Karpas-422 (cell line): ENCODE measurements around the gene CTNNBIP1. TPM values are rescaled to one million over a fixed set of nuclear protein-coding genes. Genes with fewer than 3 reads are reported as not detected.

Experiments used
- DNase-seq: peaks from one replicate; pipeline ENCODE4 v3.0.0-alpha.2; 2015
- H2AFZ ChIP-seq: fragments of 200-600 bp; sonication (generic); 2 replicates; pipeline ENCODE4 v1.6.1; 2014; ENCODE audit warnings: antibody characterized with exemption, low read length, mixed read lengths
- H3K27ac ChIP-seq: fragments of 200-600 bp; sonication (generic); 2 replicates; pipeline ENCODE4 v1.5.1; 2014; ENCODE audit warnings: mild to moderate bottlenecking, low read length, moderate library complexity
- H3K27me3 ChIP-seq: fragments of 200-600 bp; sonication (generic); 2 replicates; pipeline ENCODE4 v1.6.1; 2014; ENCODE audit warnings: low read length, mixed read lengths
- H3K36me3 ChIP-seq: fragments of 200-600 bp; sonication (generic); 2 replicates; pipeline ENCODE4 v1.6.1; 2014; ENCODE audit warnings: low read length, mixed read lengths; ENCODE audit not compliant: insufficient read depth
- H3K4me1 ChIP-seq: fragments of 200-600 bp; sonication (generic); 2 replicates; pipeline ENCODE4 v1.6.1; 2014; ENCODE audit warnings: mild to moderate bottlenecking, low read length, mixed read lengths
- H3K4me2 ChIP-seq: fragments of 200-600 bp; sonication (generic); 2 replicates; pipeline ENCODE4 v1.6.1; 2014; ENCODE audit warnings: low read length, low read depth, mild to moderate bottlenecking; ENCODE audit not compliant: poor library complexity, severe bottlenecking
- H3K4me3 ChIP-seq: fragments of 200-600 bp; sonication (generic); 2 replicates; pipeline ENCODE4 v1.5.1; 2014; ENCODE audit warnings: mild to moderate bottlenecking, antibody characterized with exemption, low read length, mixed read lengths
- H3K79me2 ChIP-seq: fragments of 200-600 bp; sonication (generic); 2 replicates; pipeline ENCODE4 v1.6.1; 2014; ENCODE audit warnings: mild to moderate bottlenecking, low read length, mixed read lengths
- H3K9ac ChIP-seq: fragments of 200-600 bp; sonication (generic); 2 replicates; pipeline ENCODE4 v1.6.0; 2014; ENCODE audit warnings: low read length
- H3K9me2 ChIP-seq: fragments of 200-600 bp; sonication (generic), shearing (Covaris generic); replicated peaks from 2 replicates; pipeline ENCODE4 v1.6.0; 2014; ENCODE audit warnings: mild to moderate bottlenecking, low read length, moderate library complexity; ENCODE audit not compliant: insufficient read depth
- H3K9me3 ChIP-seq: fragments of 300-700, 200-600 bp; sonication (generic); 2 replicates; pipeline ENCODE4 v1.6.1; 2014; ENCODE audit warnings: low read length, mixed read lengths
- H4K20me1 ChIP-seq: fragments of 200-600 bp; sonication (generic); 2 replicates; pipeline ENCODE4 v1.6.1; 2014; ENCODE audit warnings: mild to moderate bottlenecking, antibody characterized with exemption, low read length, low read depth; ENCODE audit not compliant: insufficient read depth
- total RNA-seq: library from RNA; depleted of rRNA; stranded (reverse); fragments of >200 nt; shearing (Covaris generic); gene quantifications from 2 replicates; pipeline ENCODE4 v1.2.3, GENCODE V29; 2014; ENCODE audit warnings: low replicate concordance

Gene CTNNBIP1
- total RNA-seq, 1 experiment from 2014 or later, result 4.2 TPM

- no peaks in the 10 kb centered on the region for H3K36me3 ChIP-seq
- no peak for DNase-seq
- peaks cover 4% of the 10 kb centered on the region for H3K4me1 ChIP-seq
- H3K4me3 ChIP-seq, result no peak overlapping the region
- no peak overlapping the region for H3K27ac ChIP-seq
- H3K9ac ChIP-seq, result no peak overlapping the region
- no peaks in the 10 kb centered on the region for H3K9me3 ChIP-seq
- no peaks in the 10 kb centered on the region for H3K9me2 ChIP-seq
- H4K20me1 ChIP-seq, result no peaks in the 10 kb centered on the region
- H3K79me2 ChIP-seq, result no peaks in the 10 kb centered on the region
- H3K4me2 ChIP-seq, result no peak overlapping the region
- H3K27me3 ChIP-seq, result no peaks in the 10 kb centered on the region
- no peak overlapping the region for H2AFZ ChIP-seq
Observed at GRCh38 chr1:9878404-9878803, 31.7 kb downstream of the CTNNBIP1 start.

- Histone ChIP-seq H3K27me3 (no peaks in the 10 kb centered on the region), H3K4me2 (no peak overlapping the region), H2AFZ (no peak overlapping the region), H3K9me2 (no peaks in the 10 kb centered on the region), H3K36me3 (no peaks in the 10 kb centered on the region), H3K4me3 (no peak overlapping the region), H3K9ac (no peak overlapping the region), H3K4me1 (peaks cover 4% of the 10 kb centered on the region), H4K20me1 (no peaks in the 10 kb centered on the region), H3K27ac (no peak overlapping the region), H3K79me2 (no peaks in the 10 kb centered on the region), H3K9me3 (no peaks in the 10 kb centered on the region)
- no peak for DNase-seq
Observed at GRCh38 chr1:9877962-9878361, 32.1 kb downstream of the CTNNBIP1 start.

- Histone ChIP-seq H3K9me3 (no peaks in the 10 kb centered on the region), H3K4me1 (peaks cover 4% of the 10 kb centered on the region), H3K4me3 (no peak overlapping the region), H3K9me2 (no peaks in the 10 kb centered on the region), H3K27ac (no peak overlapping the region), H2AFZ (no peak overlapping the region), H3K4me2 (no peak overlapping the region), H3K9ac (no peak overlapping the region), H3K79me2 (no peaks in the 10 kb centered on the region), H3K36me3 (no peaks in the 10 kb centered on the region), H3K27me3 (no peaks in the 10 kb centered on the region), H4K20me1 (no peaks in the 10 kb centered on the region)
- no peak for DNase-seq
Observed at GRCh38 chr1:9875636-9876000, 34.5 kb downstream of the CTNNBIP1 start.

- peak overlapping the region; percentile 40 for H3K4me2 ChIP-seq
- no peak overlapping the region for H3K27ac ChIP-seq
- no peak overlapping the region for H3K4me3 ChIP-seq
- H3K9me2 ChIP-seq, result no peaks in the 10 kb centered on the region
- DNase-seq, result peak; percentile 91
- H3K9me3 ChIP-seq, result no peaks in the 10 kb centered on the region
- no peaks in the 10 kb centered on the region for H3K79me2 ChIP-seq
- H3K9ac ChIP-seq, result 0 out of 2 replicates have a peak overlapping the region, but pooled peaks have one; percentile 25
- no peak overlapping the region for H2AFZ ChIP-seq
- no peaks in the 10 kb centered on the region for H3K36me3 ChIP-seq
- no peaks in the 10 kb centered on the region for H4K20me1 ChIP-seq
- H3K4me1 ChIP-seq, result peaks cover 4% of the 10 kb centered on the region
- no peaks in the 10 kb centered on the region for H3K27me3 ChIP-seq
Observed at GRCh38 chr1:9874959-9875635, 35.0 kb downstream of the CTNNBIP1 start.

GRCh38 chr1:9874412-9874811 is 35.7 kb downstream of the CTNNBIP1 start:
- Histone ChIP-seq H3K27me3 (no peaks in the 10 kb centered on the region), H3K36me3 (no peaks in the 10 kb centered on the region), H3K79me2 (no peaks in the 10 kb centered on the region), H3K9ac (no peak overlapping the region), H3K4me3 (no peak overlapping the region), H3K9me3 (no peaks in the 10 kb centered on the region), H3K4me2 (no peak overlapping the region), H2AFZ (no peak overlapping the region), H4K20me1 (no peaks in the 10 kb centered on the region), H3K27ac (no peak overlapping the region), H3K4me1 (peaks cover 4% of the 10 kb centered on the region), H3K9me2 (no peaks in the 10 kb centered on the region)
- DNase-seq, result no peak

GRCh38 chr1:9873992-9874391 is 36.1 kb downstream of the CTNNBIP1 start:
- H3K4me2 ChIP-seq, result no peak overlapping the region

GRCh38 chr1:9873385-9873784 is 36.7 kb downstream of the CTNNBIP1 start:
- Histone ChIP-seq H3K9ac (no peak overlapping the region), H3K36me3 (no peaks in the 10 kb centered on the region), H3K9me3 (no peaks in the 10 kb centered on the region), H3K4me2 (no peak overlapping the region), H2AFZ (no peak overlapping the region), H3K27me3 (no peaks in the 10 kb centered on the region), H3K79me2 (no peaks in the 10 kb centered on the region), H3K4me3 (no peak overlapping the region), H4K20me1 (no peaks in the 10 kb centered on the region), H3K9me2 (no peaks in the 10 kb centered on the region), H3K27ac (no peak overlapping the region), H3K4me1 (peaks cover 4% of the 10 kb centered on the region)
- no peak for DNase-seq

More at GRCh38 chr1:9873992-9874391, 36.1 kb downstream of the CTNNBIP1 start:
- Histone ChIP-seq H3K9me2 (no peaks in the 10 kb centered on the region), H2AFZ (no peak overlapping the region), H3K4me1 (peaks cover 4% of the 10 kb centered on the region), H3K27ac (no peak overlapping the region), H3K9ac (no peak overlapping the region), H3K4me3 (no peak overlapping the region), H4K20me1 (no peaks in the 10 kb centered on the region), H3K9me3 (no peaks in the 10 kb centered on the region), H3K79me2 (no peaks in the 10 kb centered on the region), H3K27me3 (no peaks in the 10 kb centered on the region), H3K36me3 (no peaks in the 10 kb centered on the region)
- no peak for DNase-seq

GRCh38 chr1:9872430-9873165 is 37.5 kb downstream of the CTNNBIP1 start:
- H3K4me1 ChIP-seq, result peaks cover 6% of the 10 kb centered on the region
- no peaks in the 10 kb centered on the region for H3K79me2 ChIP-seq
- no peak overlapping the region for H3K27ac ChIP-seq
- no peaks in the 10 kb centered on the region for H3K27me3 ChIP-seq
- no peaks in the 10 kb centered on the region for H3K9me2 ChIP-seq
- H3K4me2 ChIP-seq, result no peak overlapping the region
- no peak for DNase-seq
- H2AFZ ChIP-seq, result no peak overlapping the region
- H3K9me3 ChIP-seq, result no peaks in the 10 kb centered on the region
- no peaks in the 10 kb centered on the region for H3K36me3 ChIP-seq
- H3K9ac ChIP-seq, result no peak overlapping the region
- no peak overlapping the region for H3K4me3 ChIP-seq
- no peaks in the 10 kb centered on the region for H4K20me1 ChIP-seq
